ENCODE data around the gene IGF1R.

GRCh38 chr15:98653686-98654085 is 5.3 kb downstream of the IGF1R start:
- TF ChIP-seq CTCF (IDR thresholded peaks at IDR 0.05) (no peak), EZH2 (IDR thresholded peaks at IDR 0.05) (no peak)

Measured in neural progenitor cell (in vitro differentiated cells).